Kasumi-1 (cell line): ENCODE measurements around the gene C19orf73.

ENCODE experiments used
- DNase-seq, 2 experiments: peaks; one replicate each; lab custom pipeline; 2025; lab: John Stamatoyannopoulos, UW

C19orf73 gene

GRCh38 chr19:49118565-49119410 is at the start of gene C19orf73:
Gene C19orf73 (minus strand): TSS chr19:49119143. CDS start chr19:49119022, 121 bp downstream.
- DNase-seq, result peak; percentile 94

GRCh38 chr19:49168421-49168820 is 49.5 kb upstream of the C19orf73 start:
- no peak for DNase-seq

- no peak for DNase-seq
Observed at GRCh38 chr19:49167857-49168409, 49.0 kb upstream of the C19orf73 start.

- no peak for DNase-seq
Observed at GRCh38 chr19:49165865-49166301, 46.9 kb upstream of the C19orf73 start.

GRCh38 chr19:49165111-49165750 is 46.3 kb upstream of the C19orf73 start:
- no peak for DNase-seq

- no peak for DNase-seq
Observed at GRCh38 chr19:49161987-49162386, 43.0 kb upstream of the C19orf73 start.

GRCh38 chr19:49160450-49161189 is 41.7 kb upstream of the C19orf73 start:
- DNase-seq, result no peak

- peak; percentile 63 to 74 for DNase-seq
Observed at GRCh38 chr19:49157445-49158224, 38.7 kb upstream of the C19orf73 start, which contains the start of gene TRPM4. Gene TRPM4 (plus strand): TSS chr19:49157792. CDS start chr19:49157867, 75 bp downstream.

GRCh38 chr19:49155820-49156346 is 36.9 kb upstream of the C19orf73 start:
- no peak for DNase-seq

- no peak for DNase-seq
Observed at GRCh38 chr19:49155005-49155819, 36.3 kb upstream of the C19orf73 start, which contains the start of gene HRC. Gene HRC (minus strand): TSS chr19:49155396. CDS start chr19:49155237, 159 bp downstream.

- no peak for DNase-seq
Observed at GRCh38 chr19:49154279-49154678, 35.3 kb upstream of the C19orf73 start.

- DNase-seq, result no peak
Observed at GRCh38 chr19:49153167-49153809, 34.3 kb upstream of the C19orf73 start.

- DNase-seq, result no peak
Observed at GRCh38 chr19:49152119-49152550, 33.2 kb upstream of the C19orf73 start.

- DNase-seq, result no peak
Observed at GRCh38 chr19:49151267-49152118, 32.5 kb upstream of the C19orf73 start.

GRCh38 chr19:49150944-49151243 is 32.0 kb upstream of the C19orf73 start:
- DNase-seq, result no peak

GRCh38 chr19:49150106-49150943 is 31.4 kb upstream of the C19orf73 start:
- DNase-seq, result peak; percentile 74

GRCh38 chr19:49149652-49150105 is 30.7 kb upstream of the C19orf73 start:
- peak; percentile 52 to 63 for DNase-seq
